Iris pigment epithelial cell (primary cell): ENCODE measurements around the gene DPP10.

Experiments
- DNase-seq: peaks from one replicate; pipeline ENCODE4 v3.0.0-alpha.2; 2011; ENCODE audit warnings: low read depth

The DPP10 gene

DNA sequence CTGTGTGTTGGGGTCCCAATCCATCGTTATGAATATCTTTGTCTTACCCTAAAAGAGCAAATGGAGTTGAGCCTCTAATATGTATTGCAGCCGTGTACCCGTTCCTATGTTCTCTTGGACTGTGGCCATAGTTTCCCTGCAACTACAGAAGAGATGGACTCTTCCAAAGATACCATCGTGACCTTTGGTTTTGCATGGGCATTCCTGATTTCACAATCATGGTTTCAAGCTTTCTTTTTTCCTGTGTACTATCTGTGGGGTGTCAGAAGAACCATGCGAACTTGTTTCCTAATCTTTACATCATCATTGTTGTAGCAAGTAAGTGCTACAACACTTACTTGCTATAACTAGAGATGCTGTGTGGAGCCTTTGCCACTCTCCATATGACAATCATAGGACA lies 1295.7 kb downstream of the DPP10 start:
- DNase-seq, result no peak

DNA sequence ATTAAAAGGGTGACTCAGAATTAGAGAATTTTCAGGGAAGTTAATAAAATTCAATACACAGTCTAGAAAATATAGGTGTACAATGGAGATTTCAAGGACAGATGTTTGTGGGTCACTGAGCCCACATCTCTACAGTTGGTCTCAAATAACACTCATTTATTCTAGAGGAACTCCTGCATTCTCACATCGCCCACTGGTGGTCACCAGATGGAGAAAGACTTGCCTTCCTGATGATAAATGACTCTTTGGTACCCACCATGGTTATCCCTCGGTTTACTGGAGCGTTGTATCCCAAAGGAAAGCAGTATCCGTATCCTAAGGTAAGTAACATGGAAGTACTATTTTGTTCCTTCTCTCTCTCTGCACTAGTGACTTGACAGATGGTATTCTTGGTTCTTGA lies 1297.1 kb downstream of the DPP10 start:
- DNase-seq, result no peak

DNA sequence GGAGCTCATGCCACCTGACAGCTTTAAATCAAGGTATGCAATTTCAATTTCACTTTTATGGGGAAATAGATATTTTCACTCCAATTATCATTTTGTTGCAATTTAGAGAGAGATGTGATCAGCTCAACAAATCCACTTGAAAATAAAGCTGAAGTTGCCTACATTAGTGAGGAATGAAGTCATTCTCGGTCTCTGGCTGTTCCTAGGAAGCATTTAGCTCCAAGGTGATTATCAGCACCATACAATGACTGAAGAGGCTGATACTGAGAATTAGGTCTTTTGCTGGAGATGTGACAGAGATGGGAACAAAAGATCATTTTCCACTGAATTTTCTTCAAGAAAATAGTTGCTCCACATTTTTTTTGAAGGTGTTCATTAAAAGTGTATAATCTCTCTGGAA lies 1303.7 kb downstream of the DPP10 start:
- no peak for DNase-seq

DNA sequence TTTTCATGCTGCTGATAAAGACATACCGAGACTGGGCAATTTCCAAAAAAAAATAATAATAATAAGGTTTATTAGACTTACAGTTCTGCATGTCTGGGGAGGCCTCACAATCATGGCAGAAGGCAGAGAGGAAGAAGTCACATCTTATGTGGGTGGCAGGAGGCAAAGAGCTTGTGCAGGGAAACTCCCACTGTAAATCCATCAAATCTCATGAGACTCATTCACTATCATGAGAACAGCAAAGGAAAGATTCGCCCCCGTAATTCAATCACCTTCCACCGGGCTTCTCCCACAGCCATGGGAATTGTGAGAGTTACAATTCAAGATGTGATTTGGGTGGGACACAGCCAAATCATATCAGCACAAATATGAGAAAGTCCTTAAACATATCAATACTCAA lies 1314.8 kb downstream of the DPP10 start:
- DNase-seq, result no peak

DNA sequence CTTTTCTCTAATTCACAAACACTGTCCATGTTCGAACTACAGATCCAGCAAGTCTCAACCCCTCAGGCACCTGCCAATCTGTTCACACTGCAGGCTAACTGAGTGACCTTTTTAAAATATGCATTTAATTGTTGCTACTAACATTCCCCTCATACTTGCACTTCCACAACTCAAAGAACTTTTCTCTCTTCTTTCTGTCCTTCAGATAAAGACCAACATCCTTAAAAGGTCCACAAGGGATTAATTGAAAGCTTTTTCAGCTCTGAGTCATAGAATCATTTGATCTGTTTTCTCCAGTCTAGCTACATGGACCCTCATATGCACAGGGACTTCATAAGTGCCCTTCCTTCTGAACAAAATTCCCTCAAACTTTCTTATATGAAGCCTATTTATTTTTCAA lies 1321.2 kb downstream of the DPP10 start:
- DNase-seq, result no peak

DNA sequence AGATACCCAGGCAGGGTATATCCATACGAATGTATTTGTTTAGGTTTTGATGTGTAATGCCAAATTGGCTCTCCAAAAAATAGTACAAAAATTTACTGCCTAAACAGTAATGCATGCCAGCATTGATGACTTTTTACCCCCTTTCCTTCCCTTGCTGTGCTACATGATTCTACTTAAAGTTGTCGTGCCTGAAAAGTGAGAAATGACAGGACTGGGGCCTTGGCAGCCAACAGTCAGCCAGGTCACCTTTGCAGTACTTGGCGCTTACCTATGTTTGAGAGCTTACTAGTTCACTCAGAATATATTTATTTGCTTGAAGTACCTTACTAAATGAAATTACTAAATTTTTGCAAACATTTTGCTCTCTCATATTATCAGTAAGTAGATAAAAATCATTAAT lies 1329.1 kb downstream of the DPP10 start:
- no peak for DNase-seq

DNA sequence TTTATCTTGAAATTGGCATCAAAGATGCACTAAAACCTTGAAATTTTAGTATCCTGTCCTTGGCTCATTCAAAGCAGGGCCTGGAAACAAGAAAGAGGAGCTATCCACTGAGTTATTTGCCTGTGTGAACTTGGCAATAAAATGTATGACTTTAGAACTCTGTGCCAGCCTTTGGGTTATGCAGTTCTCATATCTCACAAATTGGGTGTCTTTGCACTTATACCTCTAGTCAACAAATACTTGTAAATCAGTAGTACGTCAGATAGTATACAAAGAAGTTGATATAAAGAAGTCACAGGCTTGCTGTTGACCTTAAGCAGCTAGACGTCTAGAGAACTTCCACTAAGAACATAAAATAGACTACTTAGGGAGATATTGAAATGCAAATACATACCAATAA lies 1331.9 kb downstream of the DPP10 start:
- DNase-seq, result no peak

DNA sequence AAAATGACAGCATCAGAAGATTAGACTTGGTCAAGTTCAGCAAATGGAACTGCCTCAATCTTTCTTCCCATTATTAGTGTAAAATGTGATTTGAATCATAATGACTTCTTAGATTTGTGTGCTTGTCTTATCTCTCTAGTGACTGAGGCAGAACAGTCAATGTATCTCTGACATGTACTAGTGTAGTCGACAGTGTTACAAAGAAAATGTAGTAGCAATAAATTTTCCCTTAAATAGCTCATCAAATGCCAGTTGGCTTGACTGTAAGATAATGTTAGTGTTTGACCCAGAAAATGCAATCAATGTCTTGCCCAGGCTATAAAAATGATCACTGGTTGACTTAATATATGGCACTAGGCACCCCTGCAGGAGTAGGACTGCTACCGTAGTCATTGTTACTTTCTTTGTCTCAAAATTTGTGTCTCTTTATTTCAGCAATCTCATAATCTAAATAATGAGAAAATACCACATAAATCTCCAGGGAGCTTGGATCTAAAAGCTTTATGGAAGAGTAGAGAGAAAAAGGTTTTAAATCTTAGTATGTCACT lies 1336.7 kb downstream of the DPP10 start:
- no peak for DNase-seq

DNA sequence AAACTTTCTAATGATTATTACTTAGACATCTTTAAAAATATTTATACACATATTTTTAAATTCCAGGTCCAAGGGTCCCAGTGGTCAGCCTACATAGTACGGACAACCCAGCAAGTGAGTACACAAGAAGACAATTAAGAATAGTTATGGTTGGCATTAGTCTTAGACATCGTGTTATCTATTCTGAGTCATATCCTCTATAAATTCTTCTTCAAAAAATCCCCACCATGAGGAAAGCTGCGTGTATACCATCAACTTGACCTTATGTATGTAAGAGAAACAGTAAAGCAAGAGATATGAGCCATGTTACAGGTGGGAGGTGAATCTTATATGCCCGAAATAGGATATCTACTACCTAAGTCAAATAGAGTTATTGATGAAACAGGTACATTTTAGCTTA lies 1339.8 kb downstream of the DPP10 start:
- no peak for DNase-seq

DNA sequence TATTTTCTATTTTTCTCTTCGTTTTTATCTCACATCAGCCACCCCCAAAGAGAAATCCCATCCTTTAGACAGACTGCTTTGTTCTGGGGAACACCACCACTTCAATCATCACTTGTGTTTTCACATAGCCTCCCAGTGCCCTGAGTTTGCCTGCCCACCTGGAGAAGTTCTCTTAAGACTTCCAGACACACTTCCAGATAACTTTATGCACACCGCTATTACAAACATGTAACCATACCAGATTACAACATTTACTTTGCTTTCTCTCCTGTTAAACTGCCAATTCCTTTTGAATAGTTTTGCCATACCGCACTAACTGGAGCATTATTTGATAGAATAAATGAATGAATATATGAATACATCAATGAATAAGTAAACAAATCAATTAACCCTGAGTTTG lies 1353.6 kb downstream of the DPP10 start:
- no peak for DNase-seq

DNA sequence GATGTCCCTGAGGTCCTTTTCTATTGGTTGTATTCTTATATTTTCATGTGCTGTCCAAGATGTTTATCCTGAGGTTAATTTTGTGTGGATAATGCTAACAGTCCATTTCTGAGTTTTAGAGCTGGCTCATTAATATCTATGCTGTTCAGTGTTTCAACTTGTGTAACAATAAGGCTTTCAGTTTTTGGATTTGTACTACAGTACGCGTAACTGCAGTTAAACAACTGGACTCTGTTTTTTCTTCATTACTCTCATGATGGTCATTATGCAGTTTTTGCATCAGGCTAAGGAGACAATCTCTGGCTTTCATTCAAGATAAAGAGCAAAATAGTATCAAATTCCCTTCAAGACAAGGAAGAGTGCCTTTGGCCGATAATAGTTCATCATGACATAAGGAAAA lies 1364.8 kb downstream of the DPP10 start:
- no peak for DNase-seq

DNA sequence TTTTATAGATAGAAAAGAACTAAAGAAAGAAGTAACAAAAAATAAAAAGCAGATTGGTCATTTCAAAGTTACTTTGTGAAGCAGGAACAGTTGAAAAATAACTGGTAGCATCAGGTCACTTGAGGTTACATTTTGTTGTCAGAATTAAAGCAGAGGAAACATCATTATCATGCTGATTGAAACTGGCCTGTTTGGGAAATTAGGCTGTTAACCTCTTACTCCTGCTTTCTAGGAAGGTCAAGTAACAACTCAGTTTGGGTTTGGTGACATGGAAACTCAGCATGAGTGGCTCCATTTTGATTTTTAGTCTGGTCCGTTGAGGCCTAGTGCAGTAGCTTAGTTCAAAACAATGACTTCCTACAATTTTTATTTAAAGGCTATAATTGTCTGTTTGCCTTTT lies 1383.5 kb downstream of the DPP10 start:
- DNase-seq, result no peak

DNA sequence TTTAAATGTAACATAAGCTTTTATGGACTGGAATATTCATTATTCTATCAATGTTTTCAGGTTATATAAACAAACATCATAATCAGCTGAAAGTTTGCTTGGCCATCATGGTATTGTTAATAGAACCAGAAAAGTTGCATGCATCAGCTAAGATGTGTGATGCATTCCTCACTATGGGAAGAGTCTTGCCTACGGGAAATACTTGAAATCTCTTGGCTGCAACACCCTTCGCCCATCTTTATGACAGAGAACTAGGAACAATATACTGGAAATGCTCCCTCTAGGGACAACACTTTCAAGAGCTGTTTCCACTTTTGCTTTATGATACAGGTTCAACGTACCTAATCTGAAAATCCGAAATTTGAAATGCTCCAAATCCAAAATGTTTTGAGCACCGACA lies 1390.8 kb downstream of the DPP10 start:
- no peak for DNase-seq

DNA sequence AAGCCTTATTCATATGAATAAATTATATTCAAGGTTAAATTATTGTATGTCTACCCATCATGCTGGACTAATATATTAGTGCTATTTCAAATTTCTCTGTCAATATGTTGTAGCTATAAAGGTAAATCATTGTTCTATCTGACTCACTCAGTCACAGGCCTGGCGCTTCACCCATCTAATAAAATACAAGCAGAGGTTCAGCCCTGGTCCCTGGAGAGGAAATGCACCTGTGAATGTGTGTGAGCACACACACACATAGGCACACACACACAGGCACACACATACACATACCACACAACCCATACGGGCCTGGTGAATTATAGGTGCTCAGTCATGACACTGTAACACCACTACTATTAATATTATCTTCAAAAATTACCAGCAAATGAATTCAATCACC lies 1396.1 kb downstream of the DPP10 start:
- no peak for DNase-seq

DNA sequence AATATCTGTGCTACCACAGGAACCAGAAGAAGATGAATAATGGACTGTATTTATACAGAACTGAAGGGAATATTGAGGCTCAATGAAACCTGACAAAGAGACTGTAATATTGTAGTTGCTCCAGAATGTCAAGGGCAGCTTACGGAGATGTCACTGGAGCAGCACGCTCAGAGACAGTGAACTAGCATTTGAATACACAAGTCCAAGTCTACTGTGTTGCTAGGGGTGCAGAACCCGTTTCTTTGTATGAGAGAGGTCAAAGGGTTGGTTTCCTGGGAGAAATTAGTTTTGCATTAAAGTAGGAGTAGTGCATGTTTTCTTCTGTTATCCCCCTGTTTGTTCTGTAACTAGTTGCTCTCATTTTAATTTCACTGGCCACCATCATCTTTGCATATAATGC lies 1399.9 kb downstream of the DPP10 start:
- no peak for DNase-seq

DNA sequence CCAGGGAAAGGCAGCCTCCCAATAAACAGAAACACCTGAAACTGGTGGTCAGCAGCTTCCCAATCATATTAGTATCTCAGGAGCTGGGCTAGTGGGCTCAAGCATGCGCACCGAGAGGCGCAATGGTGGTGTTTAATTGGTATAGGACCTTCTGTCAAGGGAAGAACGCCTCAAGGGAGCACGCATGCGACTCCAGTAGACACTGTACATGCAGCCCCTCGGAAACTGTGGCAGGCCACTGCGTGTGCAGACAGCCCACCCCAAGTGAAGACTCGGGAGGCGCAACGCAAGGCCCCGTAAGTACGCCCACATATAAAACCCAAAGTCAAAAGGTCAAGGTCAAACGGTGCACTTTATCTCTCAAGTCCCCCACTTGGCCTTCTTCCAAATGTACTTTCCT lies 1405.8 kb downstream of the DPP10 start:
- DNase-seq, result no peak

DNA sequence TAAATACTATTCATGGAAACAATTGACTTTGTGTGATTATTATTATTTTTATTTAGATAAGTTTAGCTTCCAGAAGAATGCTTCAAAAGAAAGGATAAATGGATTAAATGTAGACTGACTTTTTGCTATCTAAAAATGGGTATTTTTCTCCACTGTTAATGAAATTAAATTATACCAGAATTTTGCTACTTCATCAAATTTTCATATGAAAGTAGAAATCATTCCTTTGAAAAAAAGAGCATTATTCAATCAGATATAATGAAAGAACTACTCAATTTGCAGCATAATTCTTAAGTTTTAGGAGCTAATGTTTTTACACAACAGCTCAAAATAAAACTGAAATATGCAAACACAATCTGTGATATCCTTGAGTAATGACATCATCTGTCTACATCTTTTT lies 1424.6 kb downstream of the DPP10 start:
- no peak for DNase-seq

DNA sequence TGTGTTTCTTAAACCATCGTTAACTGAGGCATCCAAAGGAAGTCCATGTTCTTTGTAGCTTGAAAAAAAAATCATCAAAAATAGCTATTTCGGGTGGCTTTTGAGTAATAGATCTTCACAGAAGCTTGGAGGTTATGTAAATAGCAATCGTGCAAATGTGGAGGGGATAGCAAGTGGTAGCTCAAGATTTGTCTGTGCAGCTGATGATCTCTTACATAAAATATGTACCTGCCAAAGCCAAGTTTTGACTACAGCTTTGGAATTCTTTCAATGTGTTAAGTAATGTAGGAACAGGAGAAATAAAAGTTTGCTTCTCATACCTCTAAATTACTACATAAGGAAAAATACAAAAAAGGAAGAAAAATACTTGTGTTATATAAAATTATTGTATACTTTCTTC lies 1432.0 kb downstream of the DPP10 start:
- no peak for DNase-seq

DNA sequence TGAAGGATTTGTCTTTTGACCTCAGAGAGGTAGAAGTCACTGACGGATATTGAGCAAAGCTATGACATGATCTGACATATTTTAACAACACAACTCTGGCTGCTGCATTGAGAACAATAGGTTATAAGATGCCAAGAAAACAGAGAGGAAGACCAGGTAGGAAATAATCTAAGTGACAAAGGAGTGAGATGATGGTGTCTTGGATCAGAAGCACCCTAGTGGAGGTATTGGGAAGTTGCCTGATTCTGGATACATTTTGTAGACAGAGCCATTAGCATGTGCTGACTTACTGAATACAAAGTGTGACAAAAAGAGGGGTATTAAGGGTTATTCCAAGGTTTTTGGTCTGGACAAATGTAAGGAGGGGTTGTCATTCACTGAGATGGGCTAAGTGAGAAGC lies 1438.1 kb downstream of the DPP10 start:
- no peak for DNase-seq

DNA sequence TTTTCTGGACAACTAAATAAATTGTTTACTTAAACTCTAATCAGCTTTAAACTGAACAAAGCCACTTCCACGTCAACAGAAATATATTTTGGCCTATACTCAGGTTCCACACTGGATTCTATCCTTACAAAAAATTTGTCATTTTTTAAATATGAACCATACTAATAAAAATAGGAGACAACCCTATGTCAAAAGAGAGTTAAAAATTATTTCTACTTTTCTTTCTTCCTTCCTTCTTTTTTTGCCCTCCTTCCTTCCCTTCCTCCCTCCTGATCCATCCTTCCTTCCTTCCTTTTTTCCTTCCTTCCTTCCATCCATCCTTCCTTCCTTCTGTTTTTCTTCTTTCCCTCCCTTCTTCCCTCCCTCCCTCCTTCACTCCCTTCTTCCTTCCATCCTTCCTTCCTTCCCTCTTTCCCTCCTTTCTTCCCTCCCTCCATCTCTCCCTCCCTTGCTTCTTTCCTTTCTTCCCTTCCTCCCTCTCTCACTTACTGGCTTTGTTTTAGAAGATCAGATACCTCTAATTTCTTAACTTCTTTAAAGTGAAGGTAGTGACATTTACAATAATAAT lies 1444.9 kb downstream of the DPP10 start:
- DNase-seq, result no peak
